ENCODE data around the gene REP15. TPM values are rescaled to one million over a fixed set of nuclear protein-coding genes. Genes with fewer than 3 reads are reported as not detected.

Gene REP15
- total RNA-seq, 1 donor from 2014 or later, result 2.3 TPM

Other genes starting within 250 kb of the REP15 start
- gene SMCO2, start 249.7 kb upstream of the REP15 start, total RNA-seq, result not detected
- 76.9 TPM for gene PPFIBP1, start 172.2 kb upstream of the REP15 start, total RNA-seq
- gene MRPS35, start 14.4 kb downstream of the REP15 start, total RNA-seq, result 32.1 TPM
- 22.7 TPM for gene KLHL42, start 83.8 kb downstream of the REP15 start, total RNA-seq
- gene MANSC4, start 83.8 kb downstream of the REP15 start, total RNA-seq, result not detected

Measured in mesenteric fat pad (tissue), 1 donor.